HG03196 (cell line): ENCODE data around the gene FAM228B.
"Not testable (repeated sequence)": the region's sequence is repeated elsewhere in the genome, so short reads cannot be mapped to it uniquely, and the experiment has no call there.

Source experiments
- ATAC-seq: cut with Tn5 transposase; IDR thresholded peaks from one replicate; pipeline ENCODE4 v1.9.1; 2021; ENCODE audit not compliant: unreplicated experiment

FAM228B gene

DNA sequence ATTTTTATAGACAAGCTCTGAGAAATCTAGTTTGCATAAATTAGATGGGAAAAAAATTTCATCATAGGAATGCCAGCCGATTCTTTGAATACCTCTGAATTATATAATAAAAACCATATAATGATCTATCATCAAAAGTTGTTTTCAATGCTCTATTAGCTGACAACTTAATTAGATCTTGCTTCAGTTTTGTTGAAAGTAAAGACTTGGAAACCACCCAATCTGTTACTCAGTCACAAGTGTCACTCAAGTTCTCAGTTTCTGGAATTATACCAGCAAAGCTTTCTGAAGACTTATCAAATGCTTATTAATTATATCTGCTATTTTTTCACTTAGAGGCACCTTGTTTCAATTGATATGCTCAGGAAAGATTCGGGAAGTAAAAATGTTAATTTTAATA lies 21.3 kb upstream of the FAM228B start:
- no peak for ATAC-seq

DNA sequence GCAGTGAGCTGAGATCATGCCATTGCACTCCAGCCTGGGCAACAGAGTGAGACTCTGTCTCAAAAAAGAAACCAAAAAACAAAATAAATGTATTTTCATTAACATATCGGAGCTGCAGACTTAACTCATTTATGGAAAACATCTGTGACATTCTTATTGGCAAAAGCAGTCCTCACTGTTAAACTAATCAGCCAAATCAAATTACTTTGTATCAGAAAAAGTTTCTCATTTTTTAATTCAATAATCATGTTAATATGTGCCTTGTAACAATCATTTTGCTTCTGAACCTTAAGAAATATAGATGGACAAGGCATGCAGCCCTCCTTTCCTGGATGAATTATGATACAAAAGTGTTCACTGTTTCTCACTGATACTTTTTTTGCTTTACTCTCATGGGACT lies 20.6 kb upstream of the FAM228B start:
- ATAC-seq: no peak

DNA sequence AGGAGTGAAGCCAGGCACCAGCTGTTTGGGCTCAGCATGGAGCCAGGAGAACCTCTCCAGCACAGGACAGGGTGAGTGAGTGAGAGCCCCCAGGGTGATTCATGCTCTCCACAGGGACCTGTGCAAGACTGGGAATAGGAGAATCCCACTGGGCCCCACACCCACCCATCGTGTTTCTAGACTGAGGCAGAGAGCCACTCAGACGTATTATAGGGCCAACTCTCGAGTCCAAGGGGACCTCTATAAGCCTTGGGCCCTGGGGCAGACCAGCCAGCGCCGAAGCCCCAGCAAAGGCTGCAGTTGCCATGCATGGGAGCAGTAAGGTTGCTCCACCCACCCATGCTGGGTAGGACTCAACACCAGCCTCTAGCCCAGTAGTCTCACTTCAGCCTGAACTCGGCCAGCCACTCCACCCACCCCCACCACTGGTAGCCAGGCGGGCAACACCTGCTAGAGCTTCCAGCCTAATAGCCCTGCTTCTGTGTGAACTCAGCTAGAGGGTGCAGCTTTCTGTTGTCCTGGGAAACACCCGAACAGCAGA lies 19.1 kb upstream of the FAM228B start:
- ATAC-seq: no peak

DNA sequence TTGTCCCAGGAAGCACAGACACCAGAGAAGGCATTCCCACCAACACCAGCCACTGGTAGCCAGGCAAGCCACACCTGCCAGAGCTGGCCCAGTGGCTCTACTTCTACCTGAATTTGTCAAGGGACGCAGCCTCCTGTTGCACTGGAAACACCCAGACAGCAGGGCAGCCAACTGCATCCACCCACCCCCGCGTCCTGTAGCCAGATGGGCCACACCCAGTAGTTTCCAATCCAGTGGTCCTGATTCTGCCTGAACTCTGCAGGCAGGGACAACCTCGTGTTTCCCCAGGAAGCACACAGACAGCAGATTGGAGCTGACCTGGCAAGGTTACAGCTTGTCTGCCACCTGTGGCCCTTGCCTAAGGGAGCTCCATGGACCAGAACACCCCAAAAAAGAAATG lies 18.4 kb upstream of the FAM228B start:
- no peak for ATAC-seq

DNA sequence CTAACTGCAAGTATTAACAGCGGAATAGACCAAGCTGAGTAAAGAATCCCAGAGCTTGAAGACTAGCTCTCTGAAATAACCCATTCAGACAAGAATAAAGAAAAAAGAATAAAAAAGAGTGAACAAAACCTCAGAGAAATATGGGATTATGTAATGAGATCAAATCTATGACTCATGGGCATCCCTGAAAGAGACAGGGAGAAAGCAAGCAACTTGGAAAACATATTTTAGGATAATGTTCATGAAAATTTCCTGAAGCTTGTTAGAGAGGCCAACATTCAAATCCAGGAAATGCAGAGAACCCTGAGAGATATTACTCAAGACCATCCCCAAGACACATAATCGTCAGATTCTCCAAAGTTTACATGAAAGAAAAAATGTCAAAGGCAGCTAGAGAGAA lies 17.5 kb upstream of the FAM228B start:
- no peak for ATAC-seq

DNA sequence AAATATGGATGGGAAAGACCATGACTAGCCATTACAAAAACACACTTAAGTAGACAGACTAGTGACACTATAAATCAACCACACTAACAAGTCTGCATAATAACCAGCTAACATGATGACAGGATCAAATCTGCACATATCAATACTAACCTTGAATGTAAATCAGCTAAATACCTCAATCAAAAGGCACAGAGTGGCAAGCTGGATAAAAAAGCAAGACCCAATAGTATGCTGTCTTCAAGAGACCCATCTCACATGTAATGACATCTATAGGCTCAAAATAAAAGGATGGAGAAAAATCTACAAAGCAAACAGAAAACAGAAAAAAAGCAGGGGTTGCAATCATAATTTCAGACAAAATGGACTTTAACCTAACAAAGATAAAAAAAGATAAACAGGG lies 16.5 kb upstream of the FAM228B start:
- no peak for ATAC-seq

DNA sequence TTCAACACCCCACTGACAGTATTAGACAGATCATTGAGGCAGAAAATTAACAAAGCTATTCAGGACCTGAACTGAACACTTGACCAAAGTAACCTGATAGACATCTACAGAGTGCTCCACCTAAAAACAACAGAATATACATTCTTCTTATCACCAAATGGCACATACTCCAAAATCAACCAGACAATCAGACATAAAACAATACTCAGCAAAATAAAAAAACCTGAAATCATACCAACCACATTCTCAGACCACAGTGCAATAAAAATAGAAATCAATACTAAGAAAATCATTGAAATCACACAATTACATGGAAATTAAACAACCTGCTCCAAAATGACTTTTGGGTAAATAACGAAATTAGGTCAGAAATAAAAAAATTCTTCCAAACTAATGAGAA lies 15.9 kb upstream of the FAM228B start:
- no peak for ATAC-seq

DNA sequence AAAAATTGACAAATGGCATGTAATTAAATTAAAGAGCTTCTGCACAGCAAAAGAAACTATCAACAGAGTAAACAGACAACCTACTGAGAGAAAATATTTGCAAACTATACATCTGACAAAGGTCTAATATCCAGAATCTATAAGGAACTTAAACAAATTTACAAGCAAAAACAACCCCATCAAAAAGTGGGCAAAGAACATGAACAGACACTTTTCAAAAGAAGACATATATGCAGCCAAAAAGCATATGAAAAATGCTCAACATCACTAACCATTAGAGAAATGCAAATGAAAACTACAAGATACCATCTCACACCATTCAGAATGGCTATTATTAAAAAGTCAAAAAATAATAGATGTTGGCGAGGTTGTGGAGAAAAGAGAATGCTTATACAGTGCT lies 13.8 kb upstream of the FAM228B start:
- ATAC-seq: not testable (repeated sequence)

DNA sequence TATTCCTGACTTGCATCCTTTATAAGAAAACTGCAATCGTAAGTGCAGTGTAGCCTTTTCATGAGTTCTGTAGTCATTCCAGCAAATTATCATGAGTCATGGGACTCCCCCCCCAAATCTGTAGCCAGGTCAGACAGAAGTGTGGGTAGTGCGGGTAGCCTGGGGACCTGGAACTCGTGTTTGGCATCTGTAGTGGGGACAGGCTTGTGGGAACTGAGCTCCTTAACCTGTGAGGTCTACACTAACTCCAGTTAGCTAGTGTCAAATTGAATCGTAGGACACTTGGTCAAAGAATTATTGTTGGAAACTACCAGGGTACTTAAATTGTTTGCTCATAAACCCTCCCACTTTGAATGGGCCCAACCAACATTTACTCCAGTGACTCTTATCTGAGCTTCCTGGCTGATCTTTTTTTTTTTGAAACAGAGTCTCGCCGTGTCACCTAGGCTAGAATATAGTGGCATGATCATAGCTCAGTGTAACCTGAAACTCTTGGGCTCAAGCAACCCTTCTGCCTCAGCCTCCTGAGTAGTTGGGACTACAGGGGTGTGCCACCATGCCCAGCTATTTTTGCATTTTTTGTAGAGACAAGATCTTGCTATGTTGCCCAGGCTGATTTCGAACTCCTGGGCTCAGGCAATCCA lies 12.5 kb upstream of the FAM228B start:
- ATAC-seq: no peak

DNA sequence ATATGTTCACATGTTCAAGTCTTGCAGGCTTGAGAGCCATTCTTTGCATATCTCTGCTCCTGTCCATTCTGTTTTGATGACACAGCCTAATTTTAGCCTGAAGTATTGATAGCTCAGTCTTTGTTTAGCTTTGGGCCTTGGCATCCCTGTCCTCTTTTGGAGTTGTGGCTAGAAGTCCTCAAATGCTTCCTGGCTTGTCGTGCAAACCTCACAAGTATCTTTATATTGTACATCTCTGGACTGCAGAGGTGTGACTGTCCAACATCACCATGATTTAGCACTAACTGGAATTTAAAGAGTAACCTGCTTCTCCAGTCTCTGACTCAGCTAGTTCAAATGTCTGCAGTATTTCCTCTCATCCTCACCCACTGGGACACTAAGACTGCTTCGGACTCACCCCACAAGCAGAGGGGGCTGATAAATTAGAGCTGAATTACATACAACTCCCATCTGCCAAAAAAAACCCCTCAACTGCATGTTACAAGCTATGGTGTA lies 11.8 kb upstream of the FAM228B start:
- no peak for ATAC-seq

DNA sequence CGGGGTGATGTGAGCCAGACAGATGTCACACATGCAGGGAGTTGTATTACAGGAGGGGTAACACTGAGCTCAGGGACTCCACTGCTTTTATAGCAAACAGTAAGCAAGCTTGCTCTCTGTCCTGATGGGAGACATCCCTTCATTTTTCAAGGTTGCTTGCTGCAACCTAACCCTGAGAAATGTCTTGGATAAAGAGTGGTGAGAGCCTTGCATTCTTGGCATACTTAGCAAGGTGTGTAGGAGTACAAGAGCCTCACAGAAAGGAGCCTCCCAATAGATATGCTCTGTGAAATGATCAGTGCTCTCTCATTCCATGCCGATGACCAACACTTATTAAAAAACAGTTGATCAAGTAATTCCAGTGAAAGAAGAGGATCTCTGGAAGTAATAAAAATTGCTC lies 8.2 kb upstream of the FAM228B start:
- no peak for ATAC-seq

DNA sequence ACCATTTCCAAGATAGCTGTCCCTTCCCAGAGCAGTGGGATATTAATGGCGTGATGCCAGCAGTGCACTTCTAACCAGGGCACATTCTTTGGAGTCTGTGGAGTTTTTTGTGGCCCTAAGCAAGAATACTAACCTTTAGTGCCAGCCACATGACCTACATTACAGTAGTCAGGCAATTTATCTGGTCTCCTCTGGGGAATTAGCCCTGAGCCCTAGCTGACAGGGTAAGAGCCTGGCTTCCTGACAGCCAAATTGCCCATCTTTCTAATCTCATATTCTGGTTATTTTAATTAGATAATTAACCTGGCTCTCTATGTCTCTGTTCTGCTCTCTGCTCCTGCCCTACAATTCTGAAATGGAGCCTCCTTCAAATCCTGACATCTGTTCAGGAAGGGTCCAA lies 5.4 kb upstream of the FAM228B start:
- no peak for ATAC-seq

DNA sequence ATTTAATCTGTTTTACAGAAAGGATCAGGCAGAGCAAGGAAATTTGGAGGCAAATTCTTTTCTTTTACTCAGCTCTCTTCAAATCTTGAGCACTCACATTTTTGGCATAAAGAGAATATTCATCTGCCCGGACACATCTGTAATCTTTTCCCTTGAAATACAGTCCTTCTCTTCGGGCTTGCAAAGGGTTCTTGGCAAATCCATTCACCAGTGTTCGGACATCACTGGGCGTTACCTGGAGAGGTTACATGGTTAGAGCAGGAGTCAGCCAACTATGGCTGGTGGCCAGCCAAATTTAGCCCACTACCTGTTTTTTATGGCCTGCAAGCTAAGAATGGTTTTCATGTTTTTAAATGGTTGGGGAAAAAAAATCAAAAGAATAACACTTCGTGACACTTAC lies 2.2 kb upstream of the FAM228B start:
- no peak for ATAC-seq

DNA sequence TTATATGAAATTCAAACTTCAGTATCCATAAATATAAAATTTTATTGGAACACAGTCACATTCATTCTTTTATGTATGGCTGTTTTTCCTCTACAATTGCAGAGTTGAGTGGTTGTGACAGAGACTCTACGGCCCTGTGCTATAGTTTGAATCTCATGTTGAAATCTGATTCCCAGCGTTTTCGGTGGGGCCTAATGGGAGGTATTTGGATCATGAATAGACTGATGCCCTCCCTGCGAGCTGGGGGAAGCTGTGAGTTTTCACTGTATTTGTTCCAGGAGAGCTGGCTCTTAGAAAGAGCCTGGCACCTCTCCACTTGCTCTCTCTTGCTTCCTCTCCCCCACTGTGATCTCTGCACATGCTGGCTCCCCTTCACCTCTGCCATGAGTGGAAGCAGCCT lies 1.8 kb upstream of the FAM228B start:
- ATAC-seq: no peak

DNA sequence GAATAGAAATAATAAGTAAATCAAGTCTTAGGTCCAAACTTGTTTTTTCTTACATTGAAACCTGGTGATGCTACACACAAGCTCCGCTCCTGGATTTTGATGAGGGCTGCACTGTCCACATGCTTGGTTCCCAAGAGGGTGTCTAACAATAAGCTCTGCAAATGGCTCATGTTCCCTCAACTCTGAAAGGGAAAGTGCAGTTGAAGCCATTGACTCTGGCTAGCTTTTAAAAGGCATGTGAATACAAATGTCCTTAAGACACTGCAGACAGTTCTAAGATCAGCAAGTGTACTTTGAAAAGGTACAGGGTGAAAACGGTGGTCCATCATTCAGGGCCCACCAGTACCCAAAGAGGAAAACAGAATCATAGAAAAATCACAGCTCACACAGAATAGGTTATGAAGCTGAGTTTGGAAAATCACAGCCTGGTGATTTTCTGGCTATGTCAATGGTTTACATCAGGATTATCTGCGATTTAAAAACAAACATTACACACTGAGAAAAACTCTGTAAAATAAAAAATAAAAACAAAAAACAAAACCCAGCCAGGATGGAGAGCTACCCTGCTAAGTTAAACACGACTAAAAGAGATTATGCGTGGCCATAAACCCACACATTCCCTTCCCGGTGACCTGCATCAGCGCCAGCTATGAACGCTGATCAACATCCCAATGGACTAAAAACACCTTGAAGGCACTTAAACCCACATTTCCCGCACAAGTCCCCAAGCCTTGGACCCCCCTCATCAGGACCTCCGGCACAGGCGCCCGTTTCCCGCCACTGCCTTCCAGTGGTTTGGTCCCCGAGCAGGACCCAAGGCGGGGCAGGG lies 689 bp upstream of the FAM228B start:
- no peak for ATAC-seq

DNA sequence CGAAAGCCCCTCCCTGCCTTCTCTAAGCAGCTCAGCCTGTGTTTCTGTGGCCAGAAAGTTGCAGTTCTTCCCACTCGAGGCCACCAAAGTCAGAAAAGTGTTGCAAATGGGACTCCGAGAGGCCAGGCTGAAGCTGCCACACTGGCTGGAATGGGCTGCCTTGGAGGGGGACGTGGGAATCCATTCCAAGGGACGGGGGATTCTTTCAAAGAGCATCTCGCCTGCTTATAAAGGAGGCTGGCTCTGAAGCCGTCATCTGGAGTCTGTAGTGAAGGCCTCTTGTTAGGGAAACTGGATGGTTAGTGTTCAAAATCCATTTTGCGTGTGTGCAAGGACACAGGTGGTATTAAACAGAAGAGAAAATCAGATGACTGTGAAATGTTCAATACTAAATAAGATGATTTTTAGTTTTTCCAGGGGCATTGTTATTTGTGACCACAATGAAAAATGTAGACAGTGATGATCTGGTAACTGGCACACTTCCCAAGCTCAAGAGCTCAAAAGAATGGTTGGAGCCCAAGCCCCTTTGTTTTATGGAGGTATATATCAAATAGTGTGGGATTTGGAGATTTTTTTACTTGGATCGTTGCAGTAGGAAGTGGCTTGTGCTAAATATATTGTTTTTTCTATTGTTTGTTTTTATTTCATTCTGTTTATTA lies 782 bp downstream of the FAM228B start:
- ATAC-seq: peak; percentile 10

DNA sequence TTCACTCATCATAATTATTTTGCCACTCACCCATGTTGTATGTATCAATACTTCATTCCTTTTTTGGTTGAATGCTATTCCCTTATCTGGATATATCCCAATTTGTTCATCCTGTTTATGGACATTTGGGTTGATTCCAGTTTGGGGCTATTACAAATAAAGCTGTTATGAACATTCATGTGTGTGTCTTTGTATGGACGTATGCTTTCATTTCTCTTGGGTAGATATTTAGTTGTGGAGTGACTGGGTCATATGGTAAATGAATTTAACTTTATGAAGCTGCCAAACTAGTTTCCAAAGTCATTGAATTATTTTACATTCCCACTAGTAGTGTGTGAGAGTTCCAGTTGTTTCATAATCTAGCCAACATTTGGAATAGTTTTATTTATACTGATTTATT lies 2.7 kb downstream of the FAM228B start:
- no peak for ATAC-seq

DNA sequence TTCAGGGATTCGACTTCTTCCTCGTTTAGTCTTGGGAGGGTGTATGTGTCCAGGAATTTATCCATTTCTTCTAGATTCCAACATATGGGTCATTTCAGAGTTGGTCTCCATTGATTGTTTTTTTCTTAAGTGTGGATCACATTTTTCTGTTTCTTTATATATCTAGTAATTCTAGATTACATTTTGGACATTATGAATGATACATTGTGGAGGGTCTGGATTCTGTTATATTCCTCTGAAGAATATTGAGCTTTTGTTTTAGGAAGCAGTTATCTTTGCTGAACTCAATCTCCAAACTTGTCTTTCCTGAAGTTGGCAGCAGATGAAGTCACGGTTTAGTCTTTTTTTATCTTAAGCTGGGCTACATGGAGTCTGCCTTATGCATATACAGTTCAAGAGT lies 9.3 kb downstream of the FAM228B start:
- ATAC-seq: no peak

DNA sequence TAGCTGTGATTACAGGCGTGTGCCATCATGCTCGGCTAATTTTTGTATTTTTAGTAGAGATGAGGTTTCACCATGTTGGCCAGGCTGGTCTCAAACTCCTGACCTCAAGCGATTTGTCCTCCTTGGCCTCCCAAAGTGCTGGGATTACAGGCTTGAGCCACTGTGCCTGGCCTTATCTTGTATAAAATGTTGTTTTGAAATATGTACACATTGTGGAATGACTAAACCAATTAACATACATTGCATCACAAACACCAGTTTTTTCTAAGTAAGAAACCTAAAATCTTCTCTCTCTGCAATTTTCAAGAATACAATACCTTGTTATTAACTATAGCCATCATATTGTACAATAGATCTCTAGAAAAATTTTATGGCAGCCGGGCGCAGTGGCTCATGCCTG lies 17.0 kb downstream of the FAM228B start:
- ATAC-seq: not testable (repeated sequence)

DNA sequence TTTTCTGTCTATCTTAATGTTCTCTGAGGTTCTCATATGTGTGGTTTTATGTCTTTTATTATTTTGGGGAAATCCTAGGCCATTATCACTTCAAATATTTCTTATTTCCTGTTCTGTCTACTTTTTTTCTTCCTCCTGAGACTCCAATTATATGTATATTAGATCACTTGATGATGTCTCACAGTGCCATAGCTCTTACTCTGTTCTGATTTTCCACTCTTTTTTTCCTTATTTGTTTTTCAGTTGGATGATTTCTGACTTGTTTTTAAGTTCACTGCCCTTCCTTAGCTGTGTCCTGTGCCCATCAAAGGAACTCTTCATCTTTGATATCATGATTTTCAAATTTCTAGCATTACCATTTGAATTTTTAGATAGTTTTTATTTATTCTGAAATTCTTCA lies 24.1 kb downstream of the FAM228B start:
- ATAC-seq: no peak

DNA sequence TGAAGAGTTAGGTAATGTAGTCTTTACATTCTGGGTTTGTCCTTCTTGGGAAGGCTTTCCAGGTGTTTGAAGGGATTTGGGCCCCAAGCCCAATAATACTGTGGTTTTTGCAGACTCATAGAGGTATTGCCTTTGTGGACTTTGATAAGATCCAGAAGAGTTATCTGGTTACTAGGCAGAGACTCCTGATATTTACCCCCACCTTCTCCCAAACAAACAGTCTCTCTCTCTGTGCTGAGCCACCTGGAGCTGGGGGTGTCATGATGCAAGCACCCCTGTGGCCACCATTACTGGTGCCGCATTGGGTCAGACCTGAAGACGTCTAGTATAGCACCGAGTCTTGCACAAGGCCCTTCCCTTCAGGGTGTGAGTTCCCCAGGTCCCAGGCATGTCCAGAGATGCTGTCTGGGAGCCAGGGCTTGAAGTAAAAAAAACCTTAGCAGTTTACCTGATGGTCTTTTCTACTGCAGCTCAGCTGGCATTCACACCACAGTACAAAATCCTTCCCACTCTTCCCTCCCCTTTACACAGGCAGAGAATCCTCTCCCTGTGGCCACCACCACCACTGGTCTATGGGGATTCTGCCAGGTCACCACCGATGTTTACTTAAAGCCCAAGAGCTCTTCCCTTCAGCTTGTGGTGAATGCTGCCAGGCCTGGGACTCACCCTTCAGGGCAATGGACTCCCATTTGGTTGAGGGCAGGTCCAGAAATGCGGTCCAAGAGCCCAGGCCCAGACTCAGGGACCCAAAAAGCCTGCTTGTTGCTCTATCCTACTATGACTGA lies 29.3 kb downstream of the FAM228B start:
- no peak for ATAC-seq
